Measurements from ENCODE around the gene TOP3B. TPM values are rescaled to one million over a fixed set of nuclear protein-coding genes. Genes with fewer than 3 reads are reported as not detected.

The TOP3B gene
- total RNA-seq, 4 donors from 2014 or later, result 4.6 to 36.6 (median 23.4) TPM

DNA sequence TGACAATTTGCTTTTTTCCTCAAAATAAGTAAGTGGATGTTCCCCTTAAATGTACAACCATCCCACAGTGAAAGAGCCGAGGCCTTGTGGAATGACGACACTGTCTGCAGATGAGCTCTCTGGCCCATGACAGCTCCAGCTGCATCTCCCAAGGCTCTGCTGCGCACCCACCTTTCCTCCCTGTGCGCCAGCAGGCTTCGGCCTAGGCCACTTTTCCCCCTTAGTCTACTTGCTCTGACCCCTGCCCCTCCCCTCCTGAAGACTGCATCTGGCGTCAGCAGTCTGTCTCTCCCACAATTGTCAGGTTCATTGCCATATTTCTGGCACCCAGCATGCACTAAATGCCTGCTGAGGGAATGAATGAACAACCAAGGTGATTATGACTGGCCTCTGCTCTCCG, 2.0 kb downstream of the TOP3B start:
- 80 to 85% methylated on average over 7 of the region's 7 CpGs for WGBS, 2 donors
- no peaks in the 10 kb centered on the region for H3K27me3 ChIP-seq
- no peak overlapping the region for H3K4me3 ChIP-seq
- TF ChIP-seq POLR2A (IDR thresholded peaks at IDR 0.05), result no peak
- TF ChIP-seq, protein P1, sequence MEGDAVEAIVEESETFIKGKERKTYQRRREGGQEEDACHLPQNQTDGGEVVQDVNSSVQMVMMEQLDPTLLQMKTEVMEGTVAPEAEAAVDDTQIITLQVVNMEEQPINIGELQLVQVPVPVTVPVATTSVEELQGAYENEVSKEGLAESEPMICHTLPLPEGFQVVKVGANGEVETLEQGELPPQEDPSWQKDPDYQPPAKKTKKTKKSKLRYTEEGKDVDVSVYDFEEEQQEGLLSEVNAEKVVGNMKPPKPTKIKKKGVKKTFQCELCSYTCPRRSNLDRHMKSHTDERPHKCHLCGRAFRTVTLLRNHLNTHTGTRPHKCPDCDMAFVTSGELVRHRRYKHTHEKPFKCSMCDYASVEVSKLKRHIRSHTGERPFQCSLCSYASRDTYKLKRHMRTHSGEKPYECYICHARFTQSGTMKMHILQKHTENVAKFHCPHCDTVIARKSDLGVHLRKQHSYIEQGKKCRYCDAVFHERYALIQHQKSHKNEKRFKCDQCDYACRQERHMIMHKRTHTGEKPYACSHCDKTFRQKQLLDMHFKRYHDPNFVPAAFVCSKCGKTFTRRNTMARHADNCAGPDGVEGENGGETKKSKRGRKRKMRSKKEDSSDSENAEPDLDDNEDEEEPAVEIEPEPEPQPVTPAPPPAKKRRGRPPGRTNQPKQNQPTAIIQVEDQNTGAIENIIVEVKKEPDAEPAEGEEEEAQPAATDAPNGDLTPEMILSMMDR (IDR thresholded peaks at IDR 0.05), result no peak
- H3K4me1 ChIP-seq, result peaks cover 10 to 30% (median 13%) of the 10 kb centered on the region in 3 donors
- H3K9me3 ChIP-seq, result no peaks in the 10 kb centered on the region
- intact Hi-C loops (cut with DNase I), result no loop called here
- peaks cover 0 to 15% (median 0%) of the 10 kb centered on the region in 3 donors for H3K36me3 ChIP-seq
- no peak overlapping the region for H3K27ac ChIP-seq
- no peak for DNase-seq

DNA sequence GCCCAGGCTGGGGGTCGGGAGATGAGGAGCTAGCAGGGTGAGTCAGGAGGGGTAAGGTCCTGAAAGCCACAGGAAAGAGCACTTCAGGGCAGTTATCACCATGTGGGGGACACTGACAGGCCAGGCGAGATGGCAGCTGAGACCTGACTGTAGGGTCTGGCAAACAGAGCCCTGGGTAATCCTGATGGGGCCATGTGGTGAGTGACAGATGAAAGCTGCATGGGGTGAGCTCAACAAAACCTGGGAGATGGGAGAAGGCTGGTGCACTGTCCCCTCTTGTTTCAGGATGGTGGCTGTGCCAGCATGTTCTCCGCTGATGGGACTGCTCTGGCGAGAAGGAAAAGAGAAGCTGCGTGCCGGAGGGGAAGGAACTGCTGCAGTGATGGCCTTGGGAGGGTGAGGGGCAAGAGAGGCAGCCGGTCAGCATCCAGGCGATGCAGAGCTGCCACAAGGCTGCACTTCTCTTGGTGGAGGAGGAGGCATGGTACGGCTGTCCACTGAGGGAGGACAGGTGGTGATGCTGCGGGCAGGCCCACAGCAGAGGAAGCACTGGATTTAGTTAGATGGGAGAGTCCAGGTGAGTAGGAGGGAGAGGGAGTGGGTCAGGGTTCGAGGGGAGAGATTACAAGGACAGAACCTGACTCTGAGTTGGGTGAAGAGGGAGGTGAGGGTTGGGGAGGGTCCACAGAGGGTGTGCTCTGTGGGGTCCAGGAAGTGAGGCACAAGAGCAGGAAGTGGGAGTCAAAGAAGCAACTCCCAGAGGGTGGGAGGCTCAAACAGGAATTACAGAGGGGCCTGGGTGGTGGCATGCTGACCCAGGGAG, 3.8 kb downstream of the TOP3B start:
- 79 to 81% methylated on average over 11 of the region's 11 CpGs for WGBS, 2 donors
- Histone ChIP-seq H3K36me3 (peaks cover 5 to 32% (median 6%) of the 10 kb centered on the region in 3 donors), H3K27ac (no peak overlapping the region), H3K9me3 (no peaks in the 10 kb centered on the region), H3K4me1 (peaks cover 10 to 30% (median 13%) of the 10 kb centered on the region in 3 donors), H3K27me3 (no peaks in the 10 kb centered on the region), H3K4me3 (no peak overlapping the region)
- intact Hi-C loops (cut with DNase I), result no loop called here
- no peak for DNase-seq
- TF ChIP-seq POLR2A (IDR thresholded peaks at IDR 0.05), result no peak
- TF ChIP-seq, protein P1 (IDR thresholded peaks at IDR 0.05), result no peak

DNA sequence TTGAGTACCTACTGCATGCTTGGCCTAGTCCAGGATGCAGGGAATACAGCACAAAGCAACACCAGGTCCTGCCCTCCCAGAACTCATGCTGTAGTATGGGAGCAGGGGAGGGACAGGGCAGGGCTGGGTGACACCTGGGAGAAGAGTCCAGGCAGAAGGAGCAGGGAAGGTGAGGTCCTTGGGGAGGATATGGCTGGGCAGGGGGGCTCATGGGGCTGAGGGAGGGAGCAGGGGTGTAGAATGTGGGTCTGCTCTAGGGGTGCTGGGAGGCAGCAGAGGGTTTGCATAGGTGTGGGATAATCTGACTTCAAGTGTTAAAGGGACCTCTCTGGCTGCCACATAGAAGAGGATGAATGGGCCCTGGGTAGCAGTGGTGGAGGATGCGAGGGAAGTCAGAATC, 4.8 kb downstream of the TOP3B start:
- Histone ChIP-seq H3K27ac (no peak overlapping the region), H3K27me3 (no peaks in the 10 kb centered on the region), H3K9me3 (no peaks in the 10 kb centered on the region), H3K4me1 (peaks cover 10 to 25% (median 13%) of the 10 kb centered on the region in 3 donors), H3K4me3 (no peak overlapping the region), H3K36me3 (peaks cover 6 to 42% (median 10%) of the 10 kb centered on the region in 3 donors)
- DNase-seq, result no peak
- intact Hi-C loops (cut with DNase I), result no loop called here
- no peak for TF ChIP-seq POLR2A (IDR thresholded peaks at IDR 0.05)
- TF ChIP-seq, protein P1 (IDR thresholded peaks at IDR 0.05), result no peak
- WGBS, 2 donors, result 86 to 90% methylated on average over 1 of the region's 1 CpG

DNA sequence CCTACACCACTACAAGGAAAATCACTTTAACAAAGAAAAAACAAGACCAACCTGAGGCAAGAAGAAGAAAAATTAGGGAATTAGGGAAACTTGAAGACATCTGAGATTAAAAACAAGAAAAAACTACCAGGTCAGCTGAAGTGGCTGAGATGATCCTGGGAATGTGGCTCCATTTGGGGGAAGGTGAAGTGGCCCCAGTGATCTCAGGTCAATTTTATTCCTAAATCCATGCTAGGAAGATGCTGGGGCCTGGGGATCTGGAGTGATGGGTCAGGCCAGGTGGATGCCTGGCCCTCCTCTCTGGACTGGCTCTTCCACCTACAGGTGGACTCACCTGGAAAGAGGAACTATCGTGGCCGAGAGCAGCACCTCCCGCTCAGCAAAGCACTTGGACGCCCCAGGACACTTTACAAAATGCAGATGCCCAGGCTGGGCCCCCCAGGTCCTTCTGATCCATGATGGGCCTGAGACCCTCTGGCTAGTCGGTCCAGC, 6.7 kb downstream of the TOP3B start:
- no peak overlapping the region for H3K27ac ChIP-seq
- DNase-seq, result no peak
- H3K4me3 ChIP-seq, result no peak overlapping the region
- TF ChIP-seq POLR2A (IDR thresholded peaks at IDR 0.05), result no peak
- TF ChIP-seq, protein P1 (IDR thresholded peaks at IDR 0.05), result no peak
- H3K36me3 ChIP-seq, result peaks cover 17 to 61% (median 24%) of the 10 kb centered on the region in 3 donors
- intact Hi-C loops (cut with DNase I), result no loop called here
- H3K27me3 ChIP-seq, result no peaks in the 10 kb centered on the region
- H3K4me1 ChIP-seq, result peaks cover 0 to 8% (median 2%) of the 10 kb centered on the region in 3 donors
- 90 to 91% methylated on average over 2 to 5 of the region's 5 CpGs for WGBS, 2 donors
- no peaks in the 10 kb centered on the region for H3K9me3 ChIP-seq

DNA sequence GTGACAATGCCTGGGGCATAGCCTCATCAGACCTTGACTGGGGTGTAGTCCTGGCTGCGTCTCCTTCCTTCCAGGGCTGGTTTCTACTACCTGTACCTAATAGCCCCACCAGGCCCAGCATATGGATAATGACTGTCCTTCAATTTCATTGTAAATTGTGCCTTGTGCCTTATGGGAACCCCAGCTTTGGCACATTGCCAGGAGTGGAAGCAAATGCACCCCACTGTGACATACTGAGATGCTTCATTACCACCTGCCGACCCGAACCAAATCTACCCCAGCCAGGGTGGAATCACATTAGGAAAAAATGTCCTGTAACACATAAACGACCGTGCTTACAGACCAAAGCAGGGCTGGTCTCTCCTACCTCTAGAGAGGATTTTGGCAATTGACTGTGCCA, 7.3 kb downstream of the TOP3B start:
- 83 to 100% methylated on average over 5 of the region's 5 CpGs for WGBS, 2 donors
- Histone ChIP-seq H3K4me3 (no peak overlapping the region), H3K27me3 (no peaks in the 10 kb centered on the region), H3K36me3 (peaks cover 17 to 67% (median 26%) of the 10 kb centered on the region in 3 donors), H3K27ac (no peak overlapping the region), H3K9me3 (no peaks in the 10 kb centered on the region), H3K4me1 (peaks cover 0 to 2% (median 0%) of the 10 kb centered on the region in 3 donors)
- TF ChIP-seq POLR2A (IDR thresholded peaks at IDR 0.05), result no peak
- TF ChIP-seq, protein P1 (IDR thresholded peaks at IDR 0.05), result no peak
- no peak for DNase-seq
- intact Hi-C loops (cut with DNase I), result no loop called here
